HEK293T (cell line): ENCODE results near the gene SEL1L3.

ENCODE experiments used
- ARNT ChIP-seq: fragments of 450-650 bp; IDR thresholded peaks from 2 replicates; pipeline ENCODE4 v1.6.1; 2017; ENCODE audit warnings: mild to moderate bottlenecking
- BHLHE40 ChIP-seq: fragments of 450-650 bp; IDR thresholded peaks from 2 replicates; pipeline ENCODE4 v1.6.1; 2016; ENCODE audit warnings: mild to moderate bottlenecking, moderate library complexity, borderline replicate concordance
- FOXA1 ChIP-seq: fragments of 450-650 bp; IDR thresholded peaks from 2 replicates; pipeline ENCODE4 v1.6.1; 2016; ENCODE audit warnings: mild to moderate bottlenecking
- FOXK2 ChIP-seq: fragments of 450-650 bp; IDR thresholded peaks from 2 replicates; pipeline ENCODE4 v1.6.1; 2016; ENCODE audit warnings: mild to moderate bottlenecking
- FOXM1 ChIP-seq: fragments of 450-650 bp; IDR thresholded peaks from 2 replicates; pipeline ENCODE4 v1.6.1; 2017; ENCODE audit warnings: mild to moderate bottlenecking, borderline replicate concordance
- HDGF ChIP-seq: fragments of 450-650 bp; IDR thresholded peaks from 2 replicates; pipeline ENCODE4 v1.6.1; 2017; ENCODE audit warnings: antibody characterized with exemption, borderline replicate concordance
- PKNOX1 ChIP-seq: fragments of 450-650 bp; IDR thresholded peaks from 2 replicates; pipeline ENCODE4 v1.6.1; 2016
- SP1 ChIP-seq: fragments of 450-650 bp; IDR thresholded peaks from 2 replicates; pipeline ENCODE4 v1.6.1; 2017
- SUZ12 ChIP-seq: fragments of 450-650 bp; IDR thresholded peaks from 2 replicates; pipeline ENCODE4 v1.6.1; 2016; ENCODE audit warnings: mild to moderate bottlenecking
- TARDBP ChIP-seq: fragments of 450-650 bp; IDR thresholded peaks from 2 replicates; pipeline ENCODE4 v1.6.1; 2016
- ZNF384 ChIP-seq: fragments of 450-650 bp; IDR thresholded peaks from 2 replicates; pipeline ENCODE4 v1.6.1; 2016

- TF ChIP-seq SUZ12 = no peak
- no peak for TF ChIP-seq BHLHE40
- TF ChIP-seq SP1 = no peak
- TF ChIP-seq FOXA1 = no peak
- no peak for TF ChIP-seq FOXM1
- no peak for TF ChIP-seq TARDBP
- no peak for TF ChIP-seq FOXK2
- no peak for TF ChIP-seq PKNOX1
- no peak for TF ChIP-seq HDGF
- TF ChIP-seq ARNT = no peak
- no peak for TF ChIP-seq ZNF384
Observed at GRCh38 chr4:25879991-25880651, 17.3 kb upstream of the SEL1L3 start.
